Thoracic aorta (tissue), 2 donors: ENCODE measurements around the gene MYO1G. TPM values are rescaled to one million over a fixed set of nuclear protein-coding genes. Genes with fewer than 3 reads are reported as not detected.

Source experiments
- ATAC-seq: fragments of 150-250 bp; one replicate; pipeline ENCODE4 v1.8.0; 2017; ENCODE audit warnings: low read depth; ENCODE audit not compliant: insufficient number of reproducible peaks, low FRiP score
- DNase-seq: peaks from one replicate; pipeline ENCODE4 v3.0.0-alpha.2; 2020; ENCODE audit warnings: low spot score
- H3K27ac ChIP-seq, 2 donors: fragments of 200-600 bp; sonication (generic); 1 replicate in 1 of 2; 2 replicates in 1 of 2; pipeline ENCODE4 v1.5.1; 2016; ENCODE audit warnings: mild to moderate bottlenecking in 2 of 2, moderate library complexity in 2 of 2
- H3K27me3 ChIP-seq: fragments of 200-600 bp; sonication (generic); replicated peaks from 2 replicates; pipeline ENCODE4 v1.6.0; 2016; ENCODE audit warnings: mild to moderate bottlenecking; ENCODE audit not compliant: insufficient read depth
- H3K36me3 ChIP-seq: fragments of 200-600 bp; sonication (generic); one replicate; pipeline ENCODE4 v1.5.1; 2016
- H3K4me1 ChIP-seq, 2 donors: fragments of 200-600 bp; sonication (generic); 1 replicate in 1 of 2; 2 replicates in 1 of 2; pipeline versions ENCODE4 v1.5.1 to v1.6.0; 2016; ENCODE audit warnings: low read depth in 2 of 2, mild to moderate bottlenecking in 1 of 2; ENCODE audit not compliant: control insufficient read depth in 1 of 2
- H3K4me3 ChIP-seq: fragments of 200-600 bp; sonication (generic); 2 replicates; pipeline ENCODE4 v1.5.1; 2016; ENCODE audit warnings: mild to moderate bottlenecking
- H3K9me3 ChIP-seq: fragments of 200-600 bp; sonication (generic); 2 replicates; pipeline ENCODE4 v1.5.1; 2016
- total RNA-seq, 2 donors: library from RNA; depleted of rRNA; stranded (reverse); fragments of >200 nt; gene quantifications; one replicate each; pipeline versions ENCODE4 v1.1.0 to v1.2.3, GENCODE V29; 2016
- TF ChIP-seq, protein P1 (sequence below): fragments of 200-600 bp; sonication (generic); IDR thresholded peaks from one replicate; pipeline ENCODE4 v1.5.1; 2019; ENCODE audit warnings: antibody characterized with exemption

Gene MYO1G
- total RNA-seq, 2 donors from 2014 or later: 2.0 to 13.8 TPM

- peaks cover 0 to 14% of the 10 kb centered on the region in 2 donors for H3K4me1 ChIP-seq
- no peak overlapping the region for H3K4me3 ChIP-seq
- H3K9me3 ChIP-seq: no peaks in the 10 kb centered on the region
- TF ChIP-seq, protein P1, sequence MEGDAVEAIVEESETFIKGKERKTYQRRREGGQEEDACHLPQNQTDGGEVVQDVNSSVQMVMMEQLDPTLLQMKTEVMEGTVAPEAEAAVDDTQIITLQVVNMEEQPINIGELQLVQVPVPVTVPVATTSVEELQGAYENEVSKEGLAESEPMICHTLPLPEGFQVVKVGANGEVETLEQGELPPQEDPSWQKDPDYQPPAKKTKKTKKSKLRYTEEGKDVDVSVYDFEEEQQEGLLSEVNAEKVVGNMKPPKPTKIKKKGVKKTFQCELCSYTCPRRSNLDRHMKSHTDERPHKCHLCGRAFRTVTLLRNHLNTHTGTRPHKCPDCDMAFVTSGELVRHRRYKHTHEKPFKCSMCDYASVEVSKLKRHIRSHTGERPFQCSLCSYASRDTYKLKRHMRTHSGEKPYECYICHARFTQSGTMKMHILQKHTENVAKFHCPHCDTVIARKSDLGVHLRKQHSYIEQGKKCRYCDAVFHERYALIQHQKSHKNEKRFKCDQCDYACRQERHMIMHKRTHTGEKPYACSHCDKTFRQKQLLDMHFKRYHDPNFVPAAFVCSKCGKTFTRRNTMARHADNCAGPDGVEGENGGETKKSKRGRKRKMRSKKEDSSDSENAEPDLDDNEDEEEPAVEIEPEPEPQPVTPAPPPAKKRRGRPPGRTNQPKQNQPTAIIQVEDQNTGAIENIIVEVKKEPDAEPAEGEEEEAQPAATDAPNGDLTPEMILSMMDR: no peak
- no peaks in the 10 kb centered on the region for H3K36me3 ChIP-seq
- no peak overlapping the region for H3K27ac ChIP-seq
- ATAC-seq (no peak), DNase-seq (no peak)
- H3K27me3 ChIP-seq: no peaks in the 10 kb centered on the region
These were observed 19.3 kb downstream of the MYO1G start for GRCh38 chr7:44959433-44959951.

DNA sequence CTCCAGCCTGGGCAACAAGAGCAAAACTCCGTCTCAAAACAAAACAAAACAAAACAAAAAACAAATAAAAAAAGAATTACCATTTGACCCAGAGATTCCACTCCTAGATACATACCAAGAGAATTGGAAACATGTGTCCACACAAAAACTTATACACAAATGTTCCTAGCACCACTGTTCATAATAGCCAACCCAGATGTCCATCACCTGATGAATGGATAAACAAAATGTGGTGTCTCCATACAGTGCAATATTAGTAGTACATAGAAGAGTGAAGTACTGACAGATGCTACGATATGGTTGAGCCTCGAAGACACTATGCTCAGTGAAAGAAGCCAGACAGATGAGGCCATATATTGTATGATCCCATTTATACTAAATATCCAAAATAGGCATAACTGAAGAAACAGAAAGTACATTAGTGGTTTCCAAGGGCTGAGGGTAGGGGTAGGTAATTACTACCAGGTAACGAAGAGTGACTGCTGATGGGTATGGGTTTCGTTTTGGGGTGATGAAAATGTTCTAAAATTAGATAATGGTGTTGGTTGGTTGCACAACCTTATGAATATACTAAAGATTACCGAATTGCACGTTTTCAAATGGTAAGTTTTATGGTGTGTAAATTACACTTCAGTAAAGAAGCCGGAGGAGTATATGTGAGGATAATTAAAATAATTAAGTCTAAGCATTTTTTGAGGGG lies 20.0 kb downstream of the MYO1G start:
- Histone ChIP-seq H3K27ac (no peak overlapping the region), H3K4me3 (no peak overlapping the region), H3K4me1 (peaks cover 0 to 14% of the 10 kb centered on the region in 2 donors), H3K9me3 (no peaks in the 10 kb centered on the region), H3K27me3 (no peaks in the 10 kb centered on the region), H3K36me3 (no peaks in the 10 kb centered on the region)
- DNase-seq (no peak), ATAC-seq (no peak)
- TF ChIP-seq, protein P1: no peak

DNA sequence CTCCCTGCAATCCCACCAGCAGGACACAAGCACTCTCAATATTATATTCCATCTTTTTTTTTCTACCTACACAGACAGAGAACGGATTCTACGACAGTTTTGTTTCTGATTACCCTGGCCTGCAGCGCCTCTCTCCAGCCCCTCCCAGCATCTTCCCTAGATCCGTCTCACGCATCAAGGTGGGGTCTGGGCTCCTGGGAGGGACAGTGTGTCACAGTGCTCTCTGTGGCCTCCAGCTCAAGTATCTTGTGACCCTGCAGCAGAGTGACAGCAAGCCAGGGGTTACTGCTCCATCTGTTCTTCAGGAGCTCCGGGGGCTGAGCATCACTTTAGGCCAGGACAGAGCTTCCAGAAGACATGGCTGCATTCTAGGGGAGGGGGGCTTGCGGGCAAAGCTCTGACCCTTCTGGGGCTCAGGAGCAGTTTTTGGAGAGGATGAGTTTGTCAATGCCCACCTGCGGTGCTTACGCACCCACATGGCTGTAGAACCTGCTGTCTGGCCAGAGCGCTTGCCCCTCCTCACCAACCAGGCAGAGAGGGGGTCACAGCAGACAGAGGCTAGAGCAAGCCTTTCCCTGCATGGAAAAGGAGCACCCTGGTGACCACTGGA lies 22.6 kb downstream of the MYO1G start:
- H3K36me3 ChIP-seq: no peaks in the 10 kb centered on the region
- H3K27ac ChIP-seq: no peak overlapping the region
- ATAC-seq (no peak), DNase-seq (no peak)
- TF ChIP-seq, protein P1: no peak
- H3K4me1 ChIP-seq: no peaks in the 10 kb centered on the region
- no peaks in the 10 kb centered on the region for H3K9me3 ChIP-seq
- H3K27me3 ChIP-seq: no peaks in the 10 kb centered on the region
- no peak overlapping the region for H3K4me3 ChIP-seq

- TF ChIP-seq, protein P1: no peak
- Histone ChIP-seq H3K36me3 (no peaks in the 10 kb centered on the region), H3K4me3 (no peak overlapping the region), H3K27me3 (no peaks in the 10 kb centered on the region), H3K27ac (no peak overlapping the region), H3K4me1 (no peaks in the 10 kb centered on the region), H3K9me3 (no peaks in the 10 kb centered on the region)
- ATAC-seq (no peak), DNase-seq (no peak)
These were observed 23.1 kb downstream of the MYO1G start for GRCh38 chr7:44955733-44956132.

GRCh38 chr7:44953156-44953555 lies 25.7 kb downstream of the MYO1G start:
- DNase-seq (no peak), ATAC-seq (no peak)

More at GRCh38 chr7:44953156-44953555, 25.7 kb downstream of the MYO1G start:
- Histone ChIP-seq H3K4me3 (no peak overlapping the region), H3K27ac (no peak overlapping the region), H3K36me3 (no peaks in the 10 kb centered on the region), H3K9me3 (no peaks in the 10 kb centered on the region), H3K27me3 (no peaks in the 10 kb centered on the region), H3K4me1 (no peaks in the 10 kb centered on the region)
- TF ChIP-seq, protein P1: no peak
